Aorta (tissue), 5 donors: ENCODE measurements around the gene LAMB3. TPM values are rescaled to one million over a fixed set of nuclear protein-coding genes. Genes with fewer than 3 reads are reported as not detected.
A peak's percentile ranks its signal among the peaks of the same experiment; 100 is the strongest.

ENCODE experiments used
- ATAC-seq: fragments of 200-7000 bp; cut with Tn5 transposase; one replicate; pipeline ENCODE4 v1.9.1; 2022; ENCODE audit warnings: moderate library complexity; ENCODE audit not compliant: low FRiP score
- DNase-seq, 2 donors: peaks; one replicate each; pipeline ENCODE4 v3.0.0-alpha.2; 2020
- H3K27ac ChIP-seq, 2 donors: one replicate each; pipeline ENCODE4 v1.5.1; 2013; ENCODE audit warnings: low read length in 2 of 2, mild to moderate bottlenecking in 2 of 2, moderate library complexity in 2 of 2, control low read depth in 1 of 2, inconsistent platforms in 1 of 2, low read depth in 1 of 2
- H3K27me3 ChIP-seq, 2 donors: one replicate each; pipeline ENCODE4 v1.6.1; 2013; ENCODE audit warnings: control low read depth in 1 of 2, low read length in 1 of 2, mild to moderate bottlenecking in 1 of 2, moderate library complexity in 1 of 2; ENCODE audit not compliant: insufficient read depth in 2 of 2, control insufficient read depth in 1 of 2
- H3K36me3 ChIP-seq, 2 donors: one replicate each; pipeline ENCODE4 v1.6.1; 2013; ENCODE audit warnings: control low read depth in 1 of 2, low read length in 1 of 2, mild to moderate bottlenecking in 1 of 2; ENCODE audit not compliant: insufficient read depth in 2 of 2, control insufficient read depth in 1 of 2
- H3K4me1 ChIP-seq, 2 donors: one replicate each; pipeline ENCODE4 v1.6.1; 2013; ENCODE audit warnings: low read length in 2 of 2, control low read depth in 1 of 2, mild to moderate bottlenecking in 1 of 2, moderate library complexity in 1 of 2; ENCODE audit not compliant: insufficient read depth in 2 of 2, control insufficient read depth in 1 of 2
- H3K4me3 ChIP-seq, 2 donors: one replicate each; pipeline ENCODE4 v1.5.1; 2013; ENCODE audit warnings: low read length in 2 of 2, control low read depth in 1 of 2, mild to moderate bottlenecking in 1 of 2
- H3K9me3 ChIP-seq: one replicate; pipeline ENCODE4 v1.6.1; 2013; ENCODE audit warnings: mild to moderate bottlenecking, low read length; ENCODE audit not compliant: control insufficient read depth
- WGBS, 2 donors: extraction: QIAGEN DNeasy Blood & Tissue Kit; methylation state at CpG; one replicate each; pipeline ENCODE4 v1.1.7; 2013; 5-methylcytosine and 5-hydroxymethylcytosine counted together
- intact Hi-C, 2 donors: fragments of 100-400 bp; cut with DNase I; formaldehyde crosslinking; loops; one replicate each; pipeline versions ENCODE4 v1.14.2 to v1.15.0; 2022
- polyA plus RNA-seq, 2 donors: library from polyadenylated mRNA; stranded (reverse); fragments of 200-250 nt; gene quantifications; one replicate each; pipeline ENCODE4 v1.2.3, GENCODE V29; 2013
- total RNA-seq, 2 donors: library from RNA; stranded (reverse); fragmentation: NEBNext Ultra II Directional; extraction: Animal tissue kit (Norgen Biotek cat#: 25700); gene quantifications; one replicate each; pipeline ENCODE4 v1.2.1, GENCODE V29; 2021
- donor health status: healthy with polysubstance abuse.
- donor health status: Bipolar disorder and iron deficiency.
- donor health status: DM: no; HTN: no; CAD: no.
- donor health status: DM: no; HTN: no; CAD: no.
- donor health status: DM: yes; HTN: yes; CAD: no.

LAMB3 gene
- total and polyA plus RNA-seq, 4 donors, result 0.84 to 5.4 (median 4.6) TPM

DNA sequence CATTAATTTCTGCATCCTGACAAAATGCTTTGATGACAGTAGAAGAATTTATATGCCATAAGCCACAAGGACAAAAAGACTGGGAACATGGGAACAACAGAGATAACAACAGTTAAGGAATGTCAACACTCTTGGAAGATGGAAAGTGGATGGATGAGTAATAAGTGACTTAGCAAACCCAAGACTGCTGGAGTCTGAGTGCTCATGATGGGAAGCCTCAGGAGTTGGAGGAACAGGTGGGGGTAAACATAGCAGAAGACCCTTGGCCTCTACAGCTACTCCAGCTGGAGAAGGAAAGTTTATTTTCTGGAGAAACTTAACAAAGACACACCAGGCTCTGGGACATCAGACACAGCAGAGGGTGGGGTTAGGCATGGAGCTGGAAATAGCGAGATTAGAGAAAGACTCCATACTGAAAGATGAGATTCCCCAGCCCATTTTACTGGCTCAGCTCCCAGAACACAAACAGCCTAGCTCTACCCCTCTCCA lies 36.6 kb upstream of the LAMB3 start:
- H3K27ac ChIP-seq, result no peak overlapping the region
- ATAC-seq (no peak), DNase-seq (no peak)
- no peaks in the 10 kb centered on the region for H3K9me3 ChIP-seq
- no peaks in the 10 kb centered on the region for H3K4me1 ChIP-seq
- intact Hi-C loops, result no loop called here
- H3K27me3 ChIP-seq, result no peaks in the 10 kb centered on the region
- 82 to 100% methylated on average over 1 of the region's 1 CpG for WGBS, 2 donors
- no peak overlapping the region for H3K4me3 ChIP-seq
- H3K36me3 ChIP-seq, result no peaks in the 10 kb centered on the region

DNA sequence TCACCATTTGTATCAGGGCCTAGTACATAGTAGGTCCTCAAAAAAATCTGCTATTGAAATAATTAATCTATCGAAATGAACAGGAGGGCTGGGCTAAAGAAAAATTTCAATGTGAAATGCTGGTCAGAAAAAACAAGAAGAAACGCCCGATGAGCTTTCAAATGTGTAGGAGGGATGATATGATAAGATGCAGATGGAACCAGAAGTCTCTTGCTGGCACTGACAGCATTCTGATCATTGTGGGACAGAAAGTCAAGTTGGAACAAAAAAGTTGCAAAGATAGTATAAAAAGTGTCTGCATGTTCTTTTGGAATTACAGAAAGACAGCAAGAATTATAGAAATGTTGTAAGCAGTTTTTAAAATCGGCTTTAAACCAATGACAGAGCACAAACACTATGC lies 34.1 kb upstream of the LAMB3 start:
- intact Hi-C loops, result no loop called here
- Histone ChIP-seq H3K27me3 (no peaks in the 10 kb centered on the region), H3K4me1 (no peaks in the 10 kb centered on the region), H3K36me3 (no peaks in the 10 kb centered on the region), H3K9me3 (no peaks in the 10 kb centered on the region), H3K4me3 (no peak overlapping the region), H3K27ac (no peak overlapping the region)
- ATAC-seq, result no peak
- no peak for DNase-seq
- WGBS, 2 donors, result 87 to 89% methylated on average over 4 of the region's 4 CpGs

- intact Hi-C loops, result no loop called here
- ATAC-seq (no peak), DNase-seq (no peak)
- H3K27me3 ChIP-seq, result no peaks in the 10 kb centered on the region
- no peak overlapping the region for H3K4me3 ChIP-seq
- WGBS, 2 donors, result 80 to 81% methylated on average over 4 of the region's 4 CpGs
- H3K36me3 ChIP-seq, result no peaks in the 10 kb centered on the region
- no peaks in the 10 kb centered on the region for H3K9me3 ChIP-seq
- H3K4me1 ChIP-seq, result no peaks in the 10 kb centered on the region
- H3K27ac ChIP-seq, result no peak overlapping the region
These were observed 33.6 kb upstream of the LAMB3 start for GRCh38 chr1:209685821-209686220.

DNA sequence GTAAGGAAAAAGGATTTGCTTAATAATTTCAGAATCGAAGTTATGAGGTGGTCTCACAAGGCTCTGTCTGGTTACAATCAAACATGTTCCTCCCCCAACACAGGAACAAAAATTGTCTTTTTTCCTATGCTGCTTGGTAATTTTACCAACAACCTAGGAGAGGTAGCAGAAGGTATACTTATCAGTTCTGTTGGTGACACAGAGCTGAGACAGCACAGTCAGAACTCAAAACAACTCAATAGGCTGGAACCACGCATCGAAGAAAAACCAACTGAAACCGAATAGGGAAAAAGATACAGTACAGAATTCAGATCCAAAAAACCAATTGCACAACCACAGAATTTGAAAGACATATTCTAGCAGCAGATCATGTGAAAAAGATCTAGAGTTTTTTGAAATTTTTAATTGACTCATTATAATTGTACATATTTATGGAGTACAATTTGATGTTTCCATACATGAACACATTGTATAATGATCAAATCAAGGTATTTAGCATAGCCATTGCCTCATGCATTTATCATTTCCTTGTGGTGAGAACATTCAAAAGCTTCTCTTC lies 26.8 kb upstream of the LAMB3 start:
- no peaks in the 10 kb centered on the region for H3K9me3 ChIP-seq
- 95 to 96% methylated on average over 4 of the region's 4 CpGs for WGBS, 2 donors
- H3K27ac ChIP-seq, result no peak overlapping the region
- intact Hi-C loops, result no loop called here
- H3K36me3 ChIP-seq, result no peaks in the 10 kb centered on the region
- H3K4me1 ChIP-seq, result no peaks in the 10 kb centered on the region
- no peaks in the 10 kb centered on the region for H3K27me3 ChIP-seq
- ATAC-seq (no peak), DNase-seq (no peak)
- no peak overlapping the region for H3K4me3 ChIP-seq

GRCh38 chr1:209675565-209676154 lies 23.4 kb upstream of the LAMB3 start:
- peak; percentile 62 for ATAC-seq
- intact Hi-C loops, result no loop called here
- H3K4me3 ChIP-seq, result no peak overlapping the region
- peaks cover 2% of the 10 kb centered on the region for H3K9me3 ChIP-seq
- WGBS, 2 donors, result 2 to 3% methylated on average over 34 of the region's 34 CpGs
- no peaks in the 10 kb centered on the region for H3K27me3 ChIP-seq
- no peaks in the 10 kb centered on the region for H3K4me1 ChIP-seq
- H3K36me3 ChIP-seq, result no peaks in the 10 kb centered on the region
- peak in 1 of 2 donors; percentile 57 for DNase-seq
- no peak overlapping the region for H3K27ac ChIP-seq

DNA sequence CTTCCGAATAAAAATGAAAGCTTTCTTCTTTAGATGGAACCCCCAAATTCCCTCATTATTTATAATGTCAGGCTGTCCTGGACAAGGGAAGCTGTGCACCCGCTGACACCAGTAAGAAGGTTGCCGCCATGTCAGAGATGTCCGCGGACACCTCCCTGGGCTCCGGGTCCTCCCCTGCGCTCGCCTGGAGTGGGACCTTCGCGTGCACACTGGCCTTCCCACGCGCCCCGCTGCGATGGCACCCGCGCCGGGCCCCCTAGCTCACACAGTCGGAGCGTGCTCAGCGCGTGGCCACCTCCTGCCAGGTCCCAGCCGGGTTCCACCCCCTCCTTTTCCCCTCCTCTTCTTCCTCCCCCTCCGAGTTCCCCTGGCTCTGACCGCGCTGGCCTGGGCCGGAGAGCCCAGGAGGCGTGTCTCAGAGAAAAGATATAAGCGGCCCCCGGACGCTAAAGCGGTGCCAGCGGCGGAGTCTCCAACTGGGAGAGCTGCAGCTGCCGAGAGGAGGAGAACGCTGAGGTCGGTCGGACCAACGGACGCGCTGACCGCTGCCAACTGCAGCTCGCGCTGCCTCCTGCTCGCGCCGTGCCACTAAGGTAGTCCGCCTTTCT lies 22.8 kb upstream of the LAMB3 start, which contains the start of gene G0S2:
G0S2 (plus strand) TSS at position 456 of the 608 bp plus-strand sequence. CDS start 273 bp downstream, outside the sequence.
- no peak within 1 kb of the TSS for H3K27ac ChIP-seq
- no peaks in the 10 kb centered on the region for H3K36me3 ChIP-seq
- 2 to 3% methylated on average over 40 to 47 of the region's 47 CpGs for WGBS, 2 donors
- peaks cover 4% of the 10 kb centered on the region for H3K9me3 ChIP-seq
- H3K4me3 ChIP-seq, result peak within 1 kb of the TSS in 1 of 2 donors; percentile 10
- no peaks in the 10 kb centered on the region for H3K4me1 ChIP-seq
- ATAC-seq (peak; percentile 82), DNase-seq (peak; percentile 84 to 88)
- intact Hi-C loops, result no loop called here
- H3K27me3 ChIP-seq, result peaks cover 0 to under 1% of the 10 kb centered on the region in 2 donors

- H3K27ac ChIP-seq, result no peak overlapping the region
- DNase-seq (no peak), ATAC-seq (peak; percentile 58)
- H3K4me3 ChIP-seq, result no peak overlapping the region
- peaks cover 4% of the 10 kb centered on the region for H3K9me3 ChIP-seq
- WGBS, 2 donors, result 74 to 81% methylated on average over 7 of the region's 7 CpGs
- peaks cover 0 to 2% of the 10 kb centered on the region in 2 donors for H3K27me3 ChIP-seq
- intact Hi-C loops, result no loop called here
- H3K4me1 ChIP-seq, result no peaks in the 10 kb centered on the region
- H3K36me3 ChIP-seq, result no peaks in the 10 kb centered on the region
These were observed 21.6 kb upstream of the LAMB3 start for GRCh38 chr1:209673631-209674417.

- H3K36me3 ChIP-seq, result no peaks in the 10 kb centered on the region
- peaks cover 0 to 2% of the 10 kb centered on the region in 2 donors for H3K27me3 ChIP-seq
- H3K27ac ChIP-seq, result no peak overlapping the region
- DNase-seq (no peak), ATAC-seq (peak; percentile 3)
- H3K4me3 ChIP-seq, result no peak overlapping the region
- intact Hi-C loops, result no loop called here
- WGBS, 2 donors, result 81 to 84% methylated on average over 5 of the region's 5 CpGs
- peaks cover 4% of the 10 kb centered on the region for H3K9me3 ChIP-seq
- H3K4me1 ChIP-seq, result no peaks in the 10 kb centered on the region
These were observed 20.7 kb upstream of the LAMB3 start for GRCh38 chr1:209672705-209673630.
